ENCODE measurements around the gene NEXN.

- no peak for TF ChIP-seq SUZ12 (IDR thresholded peaks at IDR 0.05; ENCODE audit: low read length)
- no peak for TF ChIP-seq POLR2AphosphoS5 (IDR thresholded peaks at IDR 0.05; ENCODE audit: low read depth, low read length)
- no peak for TF ChIP-seq EP300 (IDR thresholded peaks at IDR 0.05; ENCODE audit: borderline replicate concordance in 1 of 2, low read depth in 2 of 2, low read length in 2 of 2)
- TF ChIP-seq PHF8 (conservative IDR thresholded peaks at IDR 0.05; ENCODE audit: low read depth, low read length), result no peak
- TF ChIP-seq RAD21 (IDR thresholded peaks at IDR 0.05 in 1 of 2, conservative IDR thresholded peaks at IDR 0.05 in 1 of 2; ENCODE audit: low read depth in 2 of 2, low read length in 2 of 2), result no peak
- TF ChIP-seq POLR2A (IDR thresholded peaks at IDR 0.05; ENCODE audit: control extremely low read depth in 1 of 2, low read depth in 2 of 2, low read length in 2 of 2), result no peak
- TF ChIP-seq JUN (IDR thresholded peaks at IDR 0.05; ENCODE audit: low read depth, low read length), result no peak
- TF ChIP-seq CTCF (IDR thresholded peaks at IDR 0.05; ENCODE audit: control extremely low read depth in 1 of 3, insufficient read depth in 1 of 3, low read depth in 1 of 3, low read length in 3 of 3), result no peak
- no peak for TF ChIP-seq SP1 (IDR thresholded peaks at IDR 0.05; ENCODE audit: low read depth, low read length)
- no peak for TF ChIP-seq MAFK (IDR thresholded peaks at IDR 0.05; ENCODE audit: low read depth, low read length)
- no peak for TF ChIP-seq EZH2 (IDR thresholded peaks at IDR 0.05; ENCODE audit: low read depth, low read length, severe bottlenecking)
- TF ChIP-seq SP2 (IDR thresholded peaks at IDR 0.05; ENCODE audit: low read length), result no peak
- TF ChIP-seq RXRA (IDR thresholded peaks at IDR 0.05; ENCODE audit: insufficient read depth, low read depth, low read length), result no peak
These were observed 22.1 kb upstream of the NEXN start for GRCh38 chr1:77866296-77866695.
